ENCODE measurements around the gene BCL3. TPM values are rescaled to one million over a fixed set of nuclear protein-coding genes. Genes with fewer than 3 reads are reported as not detected.
A peak's percentile ranks its signal among the peaks of the same experiment; 100 is the strongest.

BCL3 gene
- total RNA-seq, 4 donors from 2014 or later = 12.2 to 113 (median 46.2) TPM

GRCh38 chr19:44737238-44738071 lies 11.1 kb upstream of the BCL3 start:
- DNase-seq (ENCODE audit: low spot score) = no peak
- no peak for ATAC-seq (ENCODE audit: low FRiP score)
- TF ChIP-seq CTCF (IDR thresholded peaks at IDR 0.05) = no peak

GRCh38 chr19:44738136-44738535 lies 10.4 kb upstream of the BCL3 start:
- ATAC-seq (ENCODE audit: low FRiP score) (no peak), DNase-seq (ENCODE audit: low spot score) (no peak)
- TF ChIP-seq CTCF (IDR thresholded peaks at IDR 0.05) = no peak

GRCh38 chr19:44738603-44739558 lies 9.6 kb upstream of the BCL3 start:
- TF ChIP-seq CTCF (IDR thresholded peaks at IDR 0.05) = no peak
- ATAC-seq (ENCODE audit: low FRiP score) = no peak

GRCh38 chr19:44740351-44740824 lies 8.1 kb upstream of the BCL3 start:
- ATAC-seq (ENCODE audit: low FRiP score) (no peak), DNase-seq (ENCODE audit: low spot score) (no peak)
- no peak for TF ChIP-seq CTCF (IDR thresholded peaks at IDR 0.05)

More at GRCh38 chr19:44738603-44739558, 9.6 kb upstream of the BCL3 start:
- no peak for DNase-seq (ENCODE audit: low spot score)

DNA sequence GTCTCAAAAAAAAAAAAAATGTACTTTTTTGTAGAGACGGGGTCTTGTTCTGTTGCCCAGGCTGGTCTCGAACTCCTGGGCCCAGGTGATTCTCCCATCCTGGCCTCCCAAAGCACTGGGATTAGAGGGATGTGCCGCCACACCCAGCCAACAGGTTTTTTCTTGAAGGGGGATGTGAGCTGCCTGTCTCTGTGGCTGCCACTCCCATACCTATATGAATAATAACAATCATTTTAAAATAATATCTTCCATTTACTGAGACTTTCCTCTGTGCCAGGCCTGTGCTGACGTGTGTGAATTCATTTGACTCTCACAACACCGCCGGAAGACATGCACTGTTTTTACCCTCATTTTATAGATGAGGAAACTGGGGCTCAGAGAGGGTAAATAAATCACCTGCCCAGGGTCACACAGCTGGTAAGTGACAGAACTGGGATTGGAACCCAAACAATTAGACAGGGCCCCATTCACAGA lies 7.2 kb upstream of the BCL3 start:
- DNase-seq (ENCODE audit: low spot score) = no peak
- no peak for TF ChIP-seq CTCF (IDR thresholded peaks at IDR 0.05)
- ATAC-seq (ENCODE audit: low FRiP score) = peak; percentile 0

GRCh38 chr19:44741841-44742329 lies 6.6 kb upstream of the BCL3 start:
- DNase-seq (ENCODE audit: low spot score) = peak; percentile 96
- peak; percentile 91 for ATAC-seq (ENCODE audit: low FRiP score)
- TF ChIP-seq CTCF (IDR thresholded peaks at IDR 0.05) = no peak
